WTC11 (cell line): ENCODE results near the gene MORC1. TPM values are rescaled to one million over a fixed set of nuclear protein-coding genes. Genes with fewer than 3 reads are reported as not detected.

Source experiments
- ATAC-seq: fragments of 200-7000 bp; cut with Tn5 transposase; 2 replicates; pipeline ENCODE4 v1.10.0; 2021; ENCODE audit warnings: mild to moderate bottlenecking, moderate library complexity
- CTCF ChIA-PET: fragments of 300-600 bp; sonication (Branson Sonifier 250); formaldehyde crosslinking; loops from one replicate; lab custom pipeline; 2021; ENCODE audit warnings: antibody characterized with exemption; lab: Charles Lee
- POLR2A ChIA-PET: fragments of 350-600 bp; sonication (Branson Sonifier 250); formaldehyde crosslinking; loops from one replicate; lab custom pipeline; 2021; ENCODE audit warnings: antibody characterized with exemption; lab: Charles Lee
- DNase-seq: peaks from one replicate; pipeline ENCODE4 v3.0.0; 2021; ENCODE audit warnings: low spot score
- H3K27ac Mint-ChIP-seq: 2 replicates; pipeline ENCODE4 v1.8.0; 2021; ENCODE audit warnings: mixed read lengths
- H3K27me3 Mint-ChIP-seq: 2 replicates; pipeline ENCODE4 v1.8.0; 2021; ENCODE audit warnings: low read depth, mild to moderate bottlenecking, moderate library complexity, mixed read lengths
- H3K36me3 Mint-ChIP-seq: 2 replicates; pipeline ENCODE4 v1.8.0; 2021; ENCODE audit warnings: mixed read lengths
- H3K4me1 Mint-ChIP-seq: 2 replicates; pipeline ENCODE4 v1.8.0; 2022; ENCODE audit warnings: mixed read lengths
- H3K4me3 Mint-ChIP-seq: 2 replicates; pipeline ENCODE4 v1.8.0; 2021; ENCODE audit warnings: mild to moderate bottlenecking, moderate library complexity, mixed read lengths
- H3K9me3 Mint-ChIP-seq: 2 replicates; pipeline ENCODE4 v1.8.0; 2021; ENCODE audit warnings: mixed read lengths
- AR ChIP-seq: fragments of 250-450 bp; sonication (Bioruptor Pico); IDR thresholded peaks from 2 replicates; pipeline ENCODE4 v1.9.0; 2021; ENCODE audit warnings: mild to moderate bottlenecking
- ARID4B ChIP-seq: sonication (generic); formaldehyde crosslinking; IDR thresholded peaks from 2 replicates; pipeline ENCODE4 v1.8.0; 2023; ENCODE audit warnings: missing genetic modification reagents, mild to moderate bottlenecking, borderline replicate concordance
- ATF1 ChIP-seq: sonication (generic); formaldehyde crosslinking; IDR thresholded peaks from 2 replicates; pipeline ENCODE4 v1.8.1; 2023; ENCODE audit warnings: mild to moderate bottlenecking, moderate library complexity, missing genetic modification reagents
- ATF3 ChIP-seq: sonication (generic); formaldehyde crosslinking; conservative IDR thresholded peaks from 2 replicates; pipeline ENCODE4 v1.8.1; 2022; ENCODE audit warnings: mild to moderate bottlenecking, missing genetic modification reagents
- CDX4 ChIP-seq: fragments of 250-450 bp; sonication (Bioruptor Pico); IDR thresholded peaks from 2 replicates; pipeline ENCODE4 v1.9.0; 2021; ENCODE audit warnings: moderate library complexity, mild to moderate bottlenecking, inconsistent platforms, borderline replicate concordance
- CREB1 ChIP-seq: sonication (generic); formaldehyde crosslinking; IDR thresholded peaks from 2 replicates; pipeline ENCODE4 v1.8.0; 2023; ENCODE audit warnings: mild to moderate bottlenecking, missing genetic modification reagents
- ELF4 ChIP-seq: sonication (generic); formaldehyde crosslinking; IDR thresholded peaks from 2 replicates; pipeline ENCODE4 v1.8.1; 2022; ENCODE audit warnings: low read depth, mild to moderate bottlenecking, moderate library complexity, missing genetic modification reagents
- ESRRA ChIP-seq: sonication (generic); formaldehyde crosslinking; IDR thresholded peaks from 2 replicates; pipeline ENCODE4 v1.8.1; 2022; ENCODE audit warnings: mild to moderate bottlenecking, missing genetic modification reagents, borderline replicate concordance
- FOXP1 ChIP-seq: sonication (generic); formaldehyde crosslinking; IDR thresholded peaks from 2 replicates; pipeline ENCODE4 v1.8.0; 2022; ENCODE audit warnings: missing genetic modification reagents, mild to moderate bottlenecking, moderate library complexity, borderline replicate concordance
- GRHL2 ChIP-seq: fragments of 250-450 bp; sonication (Bioruptor Pico); IDR thresholded peaks from 2 replicates; pipeline ENCODE4 v1.8.0; 2022; ENCODE audit warnings: mild to moderate bottlenecking, moderate library complexity; ENCODE audit not compliant: insufficient replicate concordance, severe bottlenecking
- NFATC4 ChIP-seq: fragments of 250-450 bp; sonication (Bioruptor Pico); IDR thresholded peaks from 2 replicates; pipeline ENCODE4 v1.9.0; 2021; ENCODE audit warnings: mild to moderate bottlenecking
- NR1H2 ChIP-seq: sonication (generic); formaldehyde crosslinking; IDR thresholded peaks from 2 replicates; pipeline ENCODE4 v1.9.0; 2021; ENCODE audit warnings: mild to moderate bottlenecking, moderate library complexity, missing genetic modification reagents
- OVOL2 ChIP-seq: fragments of 250-450 bp; sonication (Bioruptor Pico); IDR thresholded peaks from 2 replicates; pipeline ENCODE4 v1.9.0; 2021; ENCODE audit warnings: mild to moderate bottlenecking, borderline replicate concordance
- SMAD4 ChIP-seq: sonication (generic); formaldehyde crosslinking; IDR thresholded peaks from 2 replicates; pipeline ENCODE4 v1.8.0; 2022; ENCODE audit warnings: mild to moderate bottlenecking, missing genetic modification reagents
- STAT6 ChIP-seq: sonication (generic); formaldehyde crosslinking; conservative IDR thresholded peaks from 2 replicates; pipeline ENCODE4 v1.8.1; 2023; ENCODE audit warnings: mild to moderate bottlenecking, low read depth, missing genetic modification reagents, moderate library complexity
- TEAD1 ChIP-seq: sonication (generic); formaldehyde crosslinking; IDR thresholded peaks from 2 replicates; pipeline ENCODE4 v1.8.0; 2022; ENCODE audit warnings: mild to moderate bottlenecking, missing genetic modification reagents
- ZNF263 ChIP-seq: sonication (generic); formaldehyde crosslinking; IDR thresholded peaks from 2 replicates; pipeline ENCODE4 v1.8.1; 2022; ENCODE audit warnings: low read depth, mild to moderate bottlenecking, moderate library complexity, missing genetic modification reagents
- ZNF423 ChIP-seq: fragments of 250-450 bp; sonication (Bioruptor Pico); IDR thresholded peaks from 2 replicates; pipeline ENCODE4 v2.1.2; 2022; ENCODE audit warnings: mild to moderate bottlenecking, moderate library complexity
- total RNA-seq: library from RNA; stranded (reverse); gene quantifications from 3 replicates; pipeline ENCODE4 v1.2.3, GENCODE V29; 2021

MORC1 gene
- total RNA-seq, 1 experiment from 2014 or later: not detected

GRCh38 chr3:109116031-109116430 is 1.9 kb downstream of the MORC1 start:
- DNase-seq (no peak), ATAC-seq (no peak)
- no peak overlapping the region for H3K4me3 Mint-ChIP-seq
- H3K9me3 Mint-ChIP-seq: no peaks in the 10 kb centered on the region
- no peaks in the 10 kb centered on the region for H3K36me3 Mint-ChIP-seq
- no peak overlapping the region for H3K27ac Mint-ChIP-seq
- no peaks in the 10 kb centered on the region for H3K4me1 Mint-ChIP-seq
- CTCF ChIA-PET: interaction anchor here (1.0 kb wide), 2 partner anchors 92 to 108 kb away, joined by 3 to 7 read pairs; no protein-coding TSS in a partner anchor
- no peaks in the 10 kb centered on the region for H3K27me3 Mint-ChIP-seq
- TF ChIP-seq CREB1 (CRISPR knock-in tag) (no peak), TEAD1 (CRISPR knock-in tag) (no peak), ELF4 (no peak), ATF1 (CRISPR knock-in tag) (no peak), SMAD4 (CRISPR knock-in tag) (no peak)
- POLR2A ChIA-PET: interaction anchor here (0.6 kb wide), 1 partner anchor 9 kb away, joined by 3 read pairs; no protein-coding TSS in a partner anchor

GRCh38 chr3:109115451-109115850 is 2.5 kb downstream of the MORC1 start:
- Mint-ChIP-seq H3K27me3 (no peaks in the 10 kb centered on the region), H3K4me3 (no peak overlapping the region), H3K9me3 (no peaks in the 10 kb centered on the region), H3K27ac (no peak overlapping the region), H3K4me1 (no peaks in the 10 kb centered on the region), H3K36me3 (no peaks in the 10 kb centered on the region)
- DNase-seq (no peak), ATAC-seq (no peak)
- no peak for TF ChIP-seq ZNF263 (CRISPR knock-in tag)
- TF ChIP-seq AR (CRISPR knock-in tag): no peak
- no peak for TF ChIP-seq ATF3
- TF ChIP-seq OVOL2 (CRISPR knock-in tag): no peak
- no peak for TF ChIP-seq FOXP1 (CRISPR knock-in tag)
- no peak for TF ChIP-seq CDX4 (CRISPR knock-in tag)
- TF ChIP-seq ARID4B (CRISPR knock-in tag): no peak
- ChIA-PET CTCF (interaction anchor here (1.0 kb wide), 2 partner anchors 91 to 109 kb away, joined by 3 to 7 read pairs; no protein-coding TSS in a partner anchor), POLR2A (no interaction called here)

- Mint-ChIP-seq H3K36me3 (no peaks in the 10 kb centered on the region), H3K27ac (no peak overlapping the region), H3K9me3 (no peaks in the 10 kb centered on the region), H3K4me3 (no peak overlapping the region), H3K27me3 (no peaks in the 10 kb centered on the region), H3K4me1 (no peaks in the 10 kb centered on the region)
- POLR2A ChIA-PET: no interaction called here
- DNase-seq: no peak
- CTCF ChIA-PET: no interaction called here
- ATAC-seq: no peak
- TF ChIP-seq ESRRA (CRISPR knock-in tag): no peak
- TF ChIP-seq ATF3: no peak
- no peak for TF ChIP-seq SMAD4 (CRISPR knock-in tag)
- no peak for TF ChIP-seq NFATC4 (CRISPR knock-in tag)
- TF ChIP-seq ZNF423 (CRISPR knock-in tag): no peak
- TF ChIP-seq STAT6 (CRISPR knock-in tag): no peak
- no peak for TF ChIP-seq NR1H2 (CRISPR knock-in tag)
- TF ChIP-seq GRHL2: no peak
Observed at GRCh38 chr3:109114746-109115145, 3.2 kb downstream of the MORC1 start.
